GM19023 (cell line): ENCODE measurements around the gene UNC13C.
A peak's percentile ranks its signal among the peaks of the same experiment; 100 is the strongest.
"Not testable (repeated sequence)": the region's sequence is repeated elsewhere in the genome, so short reads cannot be mapped to it uniquely, and the experiment has no call there.

Experiments
- ATAC-seq: cut with Tn5 transposase; IDR thresholded peaks from one replicate; pipeline ENCODE4 v1.9.1; 2021; ENCODE audit warnings: mild to moderate bottlenecking, moderate library complexity; ENCODE audit not compliant: unreplicated experiment

Gene UNC13C

GRCh38 chr15:54428596-54428995 is 450.4 kb downstream of the UNC13C start:
- ATAC-seq: no peak

DNA sequence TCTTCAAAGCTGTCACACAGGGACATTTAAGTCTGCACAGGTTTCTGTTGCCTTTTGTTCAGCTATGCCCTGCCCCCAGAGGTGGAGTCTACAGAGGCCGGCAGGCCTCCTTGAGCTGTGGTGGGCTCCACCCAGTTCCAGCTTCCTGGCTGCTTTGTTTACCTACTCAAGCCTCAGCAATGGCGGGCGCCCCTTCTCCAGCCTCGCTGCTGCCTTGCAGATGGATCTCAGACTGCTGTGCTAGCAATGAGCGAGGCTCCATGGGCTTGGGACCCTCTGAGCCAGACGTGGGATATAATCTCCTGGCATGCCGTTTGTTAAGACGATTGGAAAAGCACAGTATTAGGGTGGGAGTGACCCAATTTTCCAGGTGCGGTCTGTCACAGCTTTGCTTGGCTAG is 472.0 kb downstream of the UNC13C start:
- ATAC-seq: not testable (repeated sequence)

GRCh38 chr15:54456413-54456812 is 478.2 kb downstream of the UNC13C start:
- ATAC-seq: no peak

- no peak for ATAC-seq
Measured at GRCh38 chr15:54462511-54462913, 484.3 kb downstream of the UNC13C start.

DNA sequence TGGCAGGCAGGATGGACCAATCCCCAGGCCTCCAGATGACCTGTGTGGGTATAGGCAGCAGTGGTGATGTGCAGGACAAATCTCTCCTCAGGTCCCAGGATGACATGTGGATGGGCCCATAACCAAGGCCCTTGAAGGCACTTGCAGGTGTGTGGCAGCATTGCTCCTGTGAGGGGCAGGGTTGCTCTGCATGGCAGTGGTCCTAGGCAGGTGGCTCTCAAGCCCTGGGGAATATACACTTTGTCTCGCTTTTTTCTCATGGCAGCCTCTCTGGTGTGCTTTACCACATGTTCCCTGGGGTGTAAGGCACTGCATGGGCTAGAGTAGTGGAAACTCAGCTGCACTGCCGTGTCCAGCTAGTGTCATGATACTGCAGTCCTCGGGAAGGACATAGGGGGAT is 503.6 kb downstream of the UNC13C start:
- ATAC-seq: no peak

DNA sequence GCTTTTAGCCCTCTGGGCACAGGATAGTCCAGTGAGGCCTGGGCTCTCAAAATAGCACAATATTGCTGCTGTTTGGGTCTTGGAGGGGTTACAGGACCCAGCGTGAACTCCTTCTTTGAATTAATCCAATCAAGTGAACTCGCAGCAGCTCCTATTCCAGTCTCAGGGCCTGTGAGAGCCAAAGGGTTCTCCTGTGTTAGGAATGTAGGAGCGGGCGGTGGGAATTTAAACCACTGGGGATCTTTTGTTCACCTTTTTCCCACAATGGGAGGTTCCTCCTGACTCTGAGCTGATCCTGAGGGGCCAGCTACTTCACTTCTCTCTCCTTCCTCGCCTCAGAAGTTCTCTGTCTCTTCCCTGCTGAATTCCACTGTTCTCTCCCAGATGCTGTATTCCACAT is 504.0 kb downstream of the UNC13C start:
- no peak for ATAC-seq

DNA sequence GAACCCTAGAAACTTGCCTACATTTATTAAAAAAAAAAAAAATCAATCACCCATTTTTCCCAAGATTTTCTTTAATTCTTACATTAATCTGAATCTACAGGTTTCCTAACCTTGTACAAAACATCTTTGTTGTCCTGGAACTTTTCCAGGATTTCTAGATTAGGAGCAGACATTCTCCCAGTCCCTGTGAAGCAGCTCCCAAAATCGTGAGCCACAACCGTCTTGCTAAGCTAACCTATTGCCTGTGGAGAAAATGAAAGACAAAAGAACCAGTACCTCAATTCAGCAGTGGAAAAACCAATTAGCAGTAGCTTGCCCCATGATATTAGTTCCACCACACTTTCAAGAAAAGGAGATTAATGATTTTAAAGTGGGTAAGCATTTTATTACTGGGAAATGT is 522.1 kb downstream of the UNC13C start:
- no peak for ATAC-seq

- ATAC-seq: no peak
Measured at GRCh38 chr15:54502416-54503075, 524.3 kb downstream of the UNC13C start.

DNA sequence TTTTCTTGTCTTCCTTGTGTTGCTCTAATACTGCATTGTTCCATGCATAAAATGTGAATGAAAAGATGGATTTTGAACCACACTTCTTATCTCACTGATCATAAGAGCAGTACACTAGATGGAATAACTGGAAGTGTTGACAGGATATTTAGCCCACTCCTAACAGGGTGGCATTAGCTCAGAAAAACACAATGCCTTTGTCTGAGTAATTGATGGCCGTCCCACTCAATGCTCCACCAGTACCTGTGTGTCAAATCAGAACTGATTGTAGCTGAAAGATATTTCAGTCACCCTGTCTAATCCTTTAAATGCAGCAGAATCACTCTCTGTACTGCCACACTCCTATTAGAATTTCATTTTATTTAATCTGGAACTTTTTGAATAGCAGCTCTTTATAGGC is 526.5 kb downstream of the UNC13C start:
- ATAC-seq: no peak

GRCh38 chr15:54506977-54507524 is 528.8 kb downstream of the UNC13C start:
- no peak for ATAC-seq

DNA sequence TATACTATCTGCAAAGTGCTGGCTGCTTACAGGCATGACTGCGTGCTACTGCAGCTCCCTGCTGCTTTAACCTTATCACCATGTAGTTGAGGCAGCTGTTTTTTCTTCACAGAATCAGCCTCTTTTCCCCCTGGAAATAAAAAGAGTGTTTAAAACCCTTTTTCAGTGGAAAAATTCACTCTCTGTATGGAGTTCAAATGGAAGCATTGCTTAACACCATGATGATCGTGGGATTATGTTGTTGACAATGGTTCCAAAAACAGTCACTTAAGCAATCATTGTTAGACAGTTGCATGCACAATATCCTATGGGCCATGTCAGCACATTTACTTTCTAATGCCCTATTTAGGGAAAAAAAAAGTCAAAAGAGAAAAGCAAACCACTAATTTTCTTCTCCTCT is 536.4 kb downstream of the UNC13C start:
- no peak for ATAC-seq

- ATAC-seq: no peak
Measured at GRCh38 chr15:54515664-54516582, 537.7 kb downstream of the UNC13C start.

GRCh38 chr15:54517366-54517765 is 539.1 kb downstream of the UNC13C start:
- ATAC-seq: no peak

DNA sequence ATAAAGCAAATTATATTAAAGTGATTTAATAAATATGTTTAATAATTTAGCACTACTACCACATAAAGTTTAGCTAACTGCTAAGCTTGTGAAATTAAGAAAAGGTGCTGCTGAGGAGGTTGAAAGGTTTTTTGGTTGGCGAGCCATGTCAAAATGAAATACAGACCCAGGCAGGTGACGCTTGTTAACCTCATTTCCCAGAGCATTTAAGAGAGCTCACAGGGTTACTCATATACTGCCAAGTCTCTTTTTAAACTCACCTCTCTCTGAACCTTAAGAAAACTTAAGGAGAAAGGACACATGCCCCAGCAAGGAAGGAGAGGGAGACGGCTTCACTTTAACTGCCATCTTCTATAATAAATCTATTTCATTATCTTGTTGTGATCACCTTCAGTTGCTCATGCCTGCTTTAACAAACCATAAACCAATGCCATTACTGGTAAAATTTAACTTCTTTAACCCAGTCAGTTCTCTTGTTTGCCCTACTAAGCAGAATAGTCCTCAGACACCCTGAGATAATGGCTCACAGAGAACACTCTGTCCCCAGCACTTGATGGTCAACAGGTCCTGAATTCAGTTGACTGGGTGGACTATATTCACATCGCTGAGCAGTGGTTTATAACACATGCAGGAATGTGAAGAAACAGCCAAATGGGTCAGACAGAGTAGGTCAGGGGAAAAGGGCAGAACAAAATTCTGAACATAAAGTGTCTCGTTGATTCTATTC is 540.1 kb downstream of the UNC13C start:
- no peak for ATAC-seq

DNA sequence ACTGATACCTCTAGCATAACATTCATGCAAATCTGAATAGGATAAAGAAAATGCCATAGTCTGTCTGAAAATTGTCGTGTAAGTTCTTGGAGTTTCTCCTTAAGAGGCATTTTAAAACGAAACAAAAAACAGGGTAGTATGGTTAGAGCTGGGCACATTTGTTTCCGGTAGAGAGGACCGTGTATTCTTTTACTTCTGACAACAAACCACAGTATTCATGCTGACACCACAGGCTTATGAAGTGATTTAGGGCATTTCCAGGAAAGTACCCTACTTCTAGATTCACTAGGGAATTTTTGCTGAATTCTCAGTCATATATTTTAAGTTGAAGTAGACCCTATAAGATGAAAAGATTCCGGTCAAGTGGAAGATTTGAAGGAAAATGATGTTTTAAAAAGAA is 541.3 kb downstream of the UNC13C start:
- peak; percentile 74 for ATAC-seq

- no peak for ATAC-seq
Measured at GRCh38 chr15:54520616-54521015, 542.4 kb downstream of the UNC13C start.

DNA sequence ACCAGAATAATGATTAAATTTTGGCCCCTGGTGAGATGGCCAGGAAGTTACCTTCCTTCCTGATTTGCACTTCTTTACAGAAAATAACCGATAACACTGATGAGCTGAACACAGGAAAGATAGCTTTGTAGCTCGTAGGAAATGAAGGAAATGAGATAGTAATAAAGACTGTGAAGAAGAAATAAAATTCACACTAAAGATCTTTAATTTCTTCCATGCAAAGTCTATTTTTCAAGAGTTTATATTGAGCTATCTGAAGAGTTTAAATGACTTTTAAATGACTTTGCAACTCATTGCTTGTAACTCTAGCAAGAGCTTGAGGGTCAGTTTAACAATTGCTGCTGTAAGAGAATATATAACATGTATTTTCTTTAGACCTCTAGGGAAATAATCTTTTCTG is 543.0 kb downstream of the UNC13C start:
- ATAC-seq: no peak

DNA sequence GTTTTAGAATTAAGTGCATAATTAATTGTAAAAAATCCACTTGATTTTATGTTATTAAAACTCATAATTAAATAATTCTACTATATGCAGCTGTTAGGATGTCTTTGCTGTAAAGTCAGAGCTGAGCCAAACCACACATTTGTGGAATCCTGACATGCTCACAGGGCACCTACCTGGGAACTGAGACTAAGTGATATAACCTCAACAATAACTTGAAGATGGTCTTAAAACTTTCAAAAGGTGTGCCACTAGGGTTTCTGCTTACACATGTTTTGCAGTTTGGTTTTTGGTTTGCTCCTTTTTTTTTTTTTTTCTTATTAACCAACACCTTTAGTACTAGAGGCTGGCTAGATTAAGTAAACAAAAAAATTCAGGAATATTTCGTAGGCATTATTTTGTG is 549.8 kb downstream of the UNC13C start:
- no peak for ATAC-seq

DNA sequence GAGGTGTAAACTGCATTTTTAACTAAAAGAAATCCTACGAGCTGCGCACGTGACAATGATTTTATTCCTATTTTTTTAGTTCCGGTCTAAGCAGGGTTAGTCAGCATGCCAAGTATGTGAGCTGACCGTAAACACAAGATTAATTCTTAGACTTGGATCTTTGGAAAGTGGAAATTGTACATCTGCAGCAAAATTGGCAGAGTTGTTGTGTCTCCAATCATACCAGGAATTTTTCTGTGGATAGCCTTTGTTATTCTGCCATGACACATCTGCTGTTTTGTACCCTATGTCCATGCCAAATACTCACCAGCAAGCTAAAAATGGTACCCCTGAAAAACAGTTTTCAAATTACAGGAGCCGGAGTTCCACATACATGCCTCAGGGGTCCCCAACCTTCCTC is 562.5 kb downstream of the UNC13C start:
- ATAC-seq: no peak

- no peak for ATAC-seq
Measured at GRCh38 chr15:54547491-54547890, 569.2 kb downstream of the UNC13C start.

GRCh38 chr15:54550954-54551353 is 572.7 kb downstream of the UNC13C start:
- ATAC-seq: no peak
